Erythroblast (primary cell): Measurements from ENCODE around the gene SERPINA12.

Experiments
- GATA1 ChIP-seq: IDR thresholded peaks from 2 replicates; pipeline ENCODE4 v1.6.1; 2011; ENCODE audit warnings: low read depth, mild to moderate bottlenecking, control low read depth, low read length, moderate library complexity
- POLR2A ChIP-seq: IDR thresholded peaks from 2 replicates; pipeline ENCODE4 v1.6.1; 2011; ENCODE audit warnings: mild to moderate bottlenecking, low read length

DNA sequence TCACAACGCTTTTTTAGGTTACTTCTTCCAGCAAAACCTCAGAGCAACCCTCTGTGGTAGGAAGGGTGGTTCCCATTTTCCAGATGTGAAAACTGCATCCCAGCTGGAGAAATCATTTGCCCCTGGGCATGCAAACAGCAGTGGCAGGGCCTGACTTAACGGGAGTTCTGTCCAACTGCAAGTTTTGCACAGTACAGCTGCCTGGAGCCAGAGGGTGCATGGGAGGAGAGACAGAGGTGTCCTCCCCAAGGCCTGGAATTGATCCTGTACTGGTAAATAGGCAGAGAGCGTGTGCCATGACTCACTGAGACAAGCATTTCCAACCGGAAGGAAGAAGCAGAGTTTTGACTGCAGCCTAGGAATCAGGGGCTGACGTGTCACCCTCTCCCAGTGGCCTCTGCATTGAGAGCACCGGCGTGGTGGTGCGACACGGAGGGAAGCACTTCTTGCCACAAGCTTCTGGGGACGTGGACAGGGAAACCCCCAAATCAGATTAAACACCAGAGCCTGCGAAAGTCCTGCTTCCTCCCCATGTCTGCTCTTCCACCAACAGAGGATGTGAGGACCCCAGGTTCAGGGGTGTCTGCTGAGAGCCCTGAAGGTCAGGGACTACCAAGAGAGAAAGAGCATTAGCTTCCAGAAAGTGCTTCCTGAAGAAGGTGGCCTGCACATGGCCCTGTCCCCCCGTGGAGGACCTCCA, 33.0 kb upstream of the SERPINA12 start:
- no peak for TF ChIP-seq POLR2A
- TF ChIP-seq GATA1: no peak
